Measurements from ENCODE around the gene CRYGB. TPM values are rescaled to one million over a fixed set of nuclear protein-coding genes. Genes with fewer than 3 reads are reported as not detected.

Gene CRYGB
- total RNA-seq, 4 donors from 2014 or later: not detected

DNA sequence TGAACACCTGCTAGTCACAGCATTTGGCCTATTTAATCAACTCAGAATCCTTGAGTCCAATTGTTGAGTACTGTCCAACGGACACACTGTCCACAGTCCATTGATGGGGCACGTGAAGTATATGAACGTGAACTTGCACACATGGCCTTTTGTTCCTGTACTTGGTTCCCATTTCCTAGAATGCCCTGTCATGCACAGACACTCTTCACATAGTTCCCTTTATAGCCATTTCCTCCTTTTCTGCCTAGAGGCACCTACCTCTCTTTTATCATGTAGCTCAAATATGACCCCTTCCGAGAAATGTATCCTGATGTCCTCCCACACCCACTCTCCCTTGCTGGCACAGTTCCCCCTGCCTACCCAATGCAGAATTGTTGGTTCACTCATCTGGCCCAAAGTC is 26.2 kb upstream of the CRYGB start:
- peak; percentile 38 for ATAC-seq
- TF ChIP-seq POLR2AphosphoS5 (IDR thresholded peaks at IDR 0.05): no peak
- TF ChIP-seq POLR2A (IDR thresholded peaks at IDR 0.05): no peak
- TF ChIP-seq, protein P1, sequence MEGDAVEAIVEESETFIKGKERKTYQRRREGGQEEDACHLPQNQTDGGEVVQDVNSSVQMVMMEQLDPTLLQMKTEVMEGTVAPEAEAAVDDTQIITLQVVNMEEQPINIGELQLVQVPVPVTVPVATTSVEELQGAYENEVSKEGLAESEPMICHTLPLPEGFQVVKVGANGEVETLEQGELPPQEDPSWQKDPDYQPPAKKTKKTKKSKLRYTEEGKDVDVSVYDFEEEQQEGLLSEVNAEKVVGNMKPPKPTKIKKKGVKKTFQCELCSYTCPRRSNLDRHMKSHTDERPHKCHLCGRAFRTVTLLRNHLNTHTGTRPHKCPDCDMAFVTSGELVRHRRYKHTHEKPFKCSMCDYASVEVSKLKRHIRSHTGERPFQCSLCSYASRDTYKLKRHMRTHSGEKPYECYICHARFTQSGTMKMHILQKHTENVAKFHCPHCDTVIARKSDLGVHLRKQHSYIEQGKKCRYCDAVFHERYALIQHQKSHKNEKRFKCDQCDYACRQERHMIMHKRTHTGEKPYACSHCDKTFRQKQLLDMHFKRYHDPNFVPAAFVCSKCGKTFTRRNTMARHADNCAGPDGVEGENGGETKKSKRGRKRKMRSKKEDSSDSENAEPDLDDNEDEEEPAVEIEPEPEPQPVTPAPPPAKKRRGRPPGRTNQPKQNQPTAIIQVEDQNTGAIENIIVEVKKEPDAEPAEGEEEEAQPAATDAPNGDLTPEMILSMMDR (IDR thresholded peaks at IDR 0.05): no peak
- TF ChIP-seq EP300 (IDR thresholded peaks at IDR 0.05): no peak
- H3K27me3 ChIP-seq: peaks cover 10% of the 10 kb centered on the region
- no peaks in the 10 kb centered on the region for H3K9me3 ChIP-seq
- H3K4me3 ChIP-seq: no peak overlapping the region
- no peaks in the 10 kb centered on the region for H3K36me3 ChIP-seq
- no peak overlapping the region for H3K27ac ChIP-seq
- 63 to 73% methylated on average over 4 of the region's 4 CpGs for WGBS, 2 donors (ENCODE audit: low coverage in 1 of 2)
- H3K4me1 ChIP-seq: peaks cover 0 to 10% (median 3%) of the 10 kb centered on the region in 3 donors

DNA sequence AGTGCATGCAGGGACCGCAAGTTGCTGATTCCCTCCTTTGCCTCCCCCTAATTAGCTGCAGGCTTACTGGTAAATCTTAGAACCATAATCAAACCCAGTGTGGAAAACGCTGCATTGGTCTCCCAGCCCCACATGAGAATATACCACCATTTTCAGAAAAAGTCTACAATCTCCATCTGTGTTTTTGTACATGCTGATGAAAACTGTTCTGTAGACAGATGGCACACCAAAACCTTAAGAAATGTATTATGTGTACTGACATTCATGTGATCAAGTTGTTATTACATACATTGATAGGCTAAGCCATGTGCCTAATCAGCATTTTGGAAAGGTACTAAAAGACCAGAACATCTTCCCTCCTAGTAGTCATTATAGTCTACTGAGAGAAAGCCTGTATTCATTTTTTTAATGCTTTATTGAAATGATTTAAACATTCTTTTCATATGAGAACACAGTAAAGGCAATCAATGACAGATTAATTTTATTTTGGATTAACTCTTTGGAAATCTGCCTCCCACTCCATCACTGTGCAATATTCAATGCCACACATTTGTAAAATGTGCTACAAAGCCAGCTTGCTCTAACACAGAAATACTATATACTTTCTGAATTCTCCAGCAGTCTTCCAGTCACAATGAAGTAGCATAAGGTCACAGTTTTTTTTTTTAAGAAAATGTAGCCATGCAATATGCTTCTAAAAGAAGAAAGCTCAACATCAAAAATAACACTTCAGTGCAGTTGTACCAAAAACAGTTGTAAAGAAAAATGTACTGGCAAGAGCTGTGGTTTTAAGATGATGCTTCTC is 19.2 kb upstream of the CRYGB start:
- H3K27ac ChIP-seq: no peak overlapping the region
- no peak for ATAC-seq
- H3K4me3 ChIP-seq: no peak overlapping the region
- H3K4me1 ChIP-seq: no peaks in the 10 kb centered on the region
- 81 to 92% methylated on average over 2 of the region's 2 CpGs for WGBS, 2 donors (ENCODE audit: low coverage in 1 of 2)
- H3K9me3 ChIP-seq: no peaks in the 10 kb centered on the region
- peaks cover 25% of the 10 kb centered on the region for H3K27me3 ChIP-seq
- TF ChIP-seq EP300 (IDR thresholded peaks at IDR 0.05) (no peak), POLR2AphosphoS5 (IDR thresholded peaks at IDR 0.05) (no peak), POLR2A (IDR thresholded peaks at IDR 0.05) (no peak)
- TF ChIP-seq, protein P1 (IDR thresholded peaks at IDR 0.05): no peak
- H3K36me3 ChIP-seq: no peaks in the 10 kb centered on the region

DNA sequence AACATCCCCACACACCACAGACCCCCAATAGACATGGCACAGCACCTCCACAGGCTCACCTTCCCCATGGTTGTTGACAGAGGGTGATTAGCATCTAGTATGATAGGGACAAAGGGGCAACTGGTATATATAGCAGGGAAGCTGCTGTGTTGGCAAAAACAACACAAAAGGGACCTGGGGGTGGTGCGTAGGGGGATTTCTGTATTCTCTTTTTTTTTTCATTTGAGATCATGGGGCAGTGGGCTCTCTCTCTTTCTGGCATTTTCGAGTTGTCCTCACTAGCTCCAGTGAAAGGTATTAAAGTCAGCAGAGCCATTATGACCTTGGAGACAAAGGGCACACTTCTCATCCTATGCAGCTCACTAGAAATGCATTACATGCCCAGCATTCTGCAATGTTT is 17.5 kb upstream of the CRYGB start, which contains the start of gene CRYGA:
Gene CRYGA (minus strand): TSS at position 101 of the 400 bp plus-strand sequence. CDS start 33 bp downstream, at position 68.
- H3K9me3 ChIP-seq: no peaks in the 10 kb centered on the region
- no peak within 1 kb of the TSS for H3K27ac ChIP-seq
- TF ChIP-seq POLR2AphosphoS5 (IDR thresholded peaks at IDR 0.05) (no peak), POLR2A (IDR thresholded peaks at IDR 0.05) (no peak)
- H3K4me1 ChIP-seq: no peaks in the 10 kb centered on the region
- no peaks in the 10 kb centered on the region for H3K36me3 ChIP-seq
- peaks cover 20% of the 10 kb centered on the region for H3K27me3 ChIP-seq
- H3K4me3 ChIP-seq: no peak within 1 kb of the TSS
- no peak for ATAC-seq
- 82 to 83% methylated on average over 2 of the region's 2 CpGs for WGBS, 2 donors (ENCODE audit: low coverage in 1 of 2)

DNA sequence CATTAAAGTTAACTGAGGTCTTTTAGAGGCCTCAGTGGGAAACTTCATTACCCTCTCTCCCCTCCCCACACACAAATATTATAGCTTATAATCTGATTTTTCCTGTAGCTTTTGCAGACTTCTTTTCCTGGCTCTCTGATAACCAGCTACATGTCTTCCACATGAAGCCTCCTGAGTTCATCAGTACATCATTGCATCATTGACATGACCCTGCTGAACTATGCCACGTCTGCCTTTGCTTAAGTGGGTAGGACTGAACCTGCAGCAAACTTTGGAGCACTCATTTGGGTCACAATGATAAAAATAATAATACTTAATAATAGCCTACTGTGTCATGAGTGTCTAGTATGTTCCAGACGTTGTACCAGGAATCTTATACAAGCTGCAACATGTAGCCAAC is 10.5 kb upstream of the CRYGB start:
- Histone ChIP-seq H3K4me3 (no peak overlapping the region), H3K36me3 (no peaks in the 10 kb centered on the region), H3K27me3 (no peaks in the 10 kb centered on the region), H3K9me3 (peaks cover 0 to 3% (median 0%) of the 10 kb centered on the region in 3 donors), H3K27ac (no peak overlapping the region), H3K4me1 (no peaks in the 10 kb centered on the region)
- WGBS, 2 donors (ENCODE audit: low coverage in 1 of 2): 83 to 85% methylated on average over 1 of the region's 2 CpGs
- no peak for ATAC-seq
- TF ChIP-seq POLR2AphosphoS5 (IDR thresholded peaks at IDR 0.05): no peak
- no peak for TF ChIP-seq EP300 (IDR thresholded peaks at IDR 0.05)
- TF ChIP-seq, protein P1 (IDR thresholded peaks at IDR 0.05): no peak
- TF ChIP-seq POLR2A (IDR thresholded peaks at IDR 0.05): no peak

DNA sequence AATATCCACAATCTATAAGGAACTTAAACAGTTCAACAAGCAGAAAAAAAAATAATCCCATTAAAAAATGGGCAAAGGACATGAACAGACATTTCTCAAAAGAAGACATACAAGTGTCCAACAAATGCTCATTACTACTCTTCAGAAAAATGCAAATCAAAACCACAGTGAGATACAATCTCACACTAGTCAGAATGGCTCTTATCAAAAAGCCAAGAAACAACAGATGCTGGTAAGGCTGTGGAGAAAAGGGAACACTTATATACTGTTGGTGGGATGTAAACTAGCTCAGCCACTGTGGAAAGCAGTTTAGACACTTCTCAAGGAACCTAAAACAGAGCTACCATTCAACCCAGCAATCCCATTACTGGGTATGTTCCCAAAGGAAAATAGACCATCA is 7.2 kb upstream of the CRYGB start:
- Histone ChIP-seq H3K9me3 (peaks cover 0 to 5% (median 0%) of the 10 kb centered on the region in 3 donors), H3K27ac (no peak overlapping the region), H3K36me3 (no peaks in the 10 kb centered on the region), H3K4me3 (no peak overlapping the region), H3K4me1 (no peaks in the 10 kb centered on the region), H3K27me3 (no peaks in the 10 kb centered on the region)
- TF ChIP-seq, protein P1 (IDR thresholded peaks at IDR 0.05): no peak
- TF ChIP-seq POLR2AphosphoS5 (IDR thresholded peaks at IDR 0.05) (no peak), EP300 (IDR thresholded peaks at IDR 0.05) (no peak), POLR2A (IDR thresholded peaks at IDR 0.05) (no peak)
- ATAC-seq: no peak

Data from gastroesophageal sphincter (tissue), 4 donors.